DOHH2 (cell line): ENCODE results near the gene GIMAP8.

Experiments used
- H3F3A ChIP-seq: fragments of 200-600 bp; sonication (generic), shearing (Covaris generic); 2 replicates; pipeline ENCODE4 v1.6.0; 2016; ENCODE audit warnings: antibody characterized with exemption, mild to moderate bottlenecking; ENCODE audit not compliant: control insufficient read depth, insufficient read depth
- H3K27ac ChIP-seq: fragments of 200-600 bp; sonication (generic); 2 replicates; pipeline ENCODE4 v1.5.1; 2014; ENCODE audit warnings: low read depth, mild to moderate bottlenecking, low read length, moderate library complexity
- H3K27me3 ChIP-seq: fragments of 200-600 bp; sonication (generic); 2 replicates; pipeline ENCODE4 v1.6.1; 2014; ENCODE audit warnings: mild to moderate bottlenecking, low read length, mixed read lengths; ENCODE audit not compliant: control insufficient read depth
- H3K36me3 ChIP-seq: fragments of 200-600 bp; sonication (generic); 2 replicates; pipeline ENCODE4 v1.6.1; 2014; ENCODE audit warnings: mild to moderate bottlenecking, low read length, moderate library complexity, mixed read lengths; ENCODE audit not compliant: control insufficient read depth
- H3K4me1 ChIP-seq: fragments of 200-600 bp; sonication (generic); 2 replicates; pipeline ENCODE4 v1.6.1; 2014; ENCODE audit warnings: mild to moderate bottlenecking, low read length, mixed read lengths; ENCODE audit not compliant: control insufficient read depth
- H3K4me2 ChIP-seq: fragments of 200-600 bp; sonication (generic); 2 replicates; pipeline ENCODE4 v1.6.0; 2014; ENCODE audit warnings: mild to moderate bottlenecking, low read length, moderate library complexity
- H3K4me3 ChIP-seq: fragments of 200-600 bp; sonication (generic); 2 replicates; pipeline ENCODE4 v1.5.1; 2014; ENCODE audit warnings: mild to moderate bottlenecking, low read length, mixed read lengths
- H3K79me2 ChIP-seq: fragments of 200-600 bp; sonication (generic); 2 replicates; pipeline ENCODE4 v1.6.1; 2014; ENCODE audit warnings: mild to moderate bottlenecking, low read length, mixed read lengths; ENCODE audit not compliant: control insufficient read depth
- H3K9me2 ChIP-seq: fragments of 200-600 bp; sonication (generic); replicated peaks from 2 replicates; pipeline ENCODE4 v1.6.1; 2014; ENCODE audit warnings: mild to moderate bottlenecking, low read length, mixed read lengths; ENCODE audit not compliant: control insufficient read depth
- H3K9me3 ChIP-seq: fragments of 200-600 bp; sonication (generic); 2 replicates; pipeline ENCODE4 v1.6.1; 2014; ENCODE audit warnings: antibody characterized with exemption, low read length, mixed read lengths; ENCODE audit not compliant: control insufficient read depth, insufficient read depth
- H4K20me1 ChIP-seq: fragments of 200-600 bp; sonication (generic); 2 replicates; pipeline ENCODE4 v1.6.0; 2014; ENCODE audit warnings: low read depth, mild to moderate bottlenecking, antibody characterized with exemption, low read length, moderate library complexity; ENCODE audit not compliant: control insufficient read depth, insufficient read depth
- EZH2phosphoT487 ChIP-seq: fragments of 200-600 bp; sonication (generic); IDR thresholded peaks from 2 replicates; pipeline ENCODE4 v1.6.1; 2017; ENCODE audit warnings: borderline replicate concordance, mild to moderate bottlenecking, antibody characterized with exemption, low read length, moderate library complexity, mixed read lengths
- TF ChIP-seq, protein P1 (sequence below): fragments of 200-600 bp; sonication (generic); IDR thresholded peaks from one replicate; pipeline ENCODE4 v1.5.1; 2014; ENCODE audit warnings: antibody characterized with exemption, mild to moderate bottlenecking, low read depth, low read length; ENCODE audit not compliant: poor library complexity, severe bottlenecking

GIMAP8 gene

DNA sequence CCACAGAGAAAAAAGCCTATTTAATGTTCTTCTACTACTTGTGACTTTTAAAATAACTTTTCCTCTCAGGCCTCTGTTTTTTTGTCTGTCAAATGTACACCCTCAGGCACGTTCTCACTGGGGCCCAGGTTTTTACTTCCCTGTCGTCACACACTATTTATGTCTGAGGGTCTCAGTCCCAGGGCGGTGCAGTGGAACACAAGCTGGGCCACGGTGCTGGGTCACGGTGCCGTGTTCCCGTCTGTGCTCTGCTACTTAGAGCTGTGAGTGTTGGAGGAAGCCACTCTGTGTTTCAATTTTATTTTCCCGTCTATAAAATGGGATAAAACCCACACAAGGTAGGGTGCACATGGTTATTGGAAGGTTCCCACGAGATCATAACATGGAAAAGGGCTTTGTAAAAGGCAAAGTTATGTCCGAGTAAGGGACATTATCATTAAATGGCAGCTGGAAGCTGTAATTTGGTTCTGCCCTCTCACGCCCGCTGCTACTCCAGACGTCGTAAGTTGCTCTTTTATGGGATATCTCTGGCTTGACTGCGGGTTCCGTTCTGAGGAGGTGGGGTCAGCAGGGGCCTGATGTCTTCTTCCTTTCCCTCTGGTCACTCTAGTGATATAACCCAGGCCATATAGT, 46.1 kb upstream of the GIMAP8 start:
- no peaks in the 10 kb centered on the region for H3K9me2 ChIP-seq
- no peaks in the 10 kb centered on the region for H3K79me2 ChIP-seq
- peak overlapping the region; percentile 75 for H3K4me3 ChIP-seq
- H3K4me1 ChIP-seq: peaks cover 34% of the 10 kb centered on the region
- TF ChIP-seq, protein P1, sequence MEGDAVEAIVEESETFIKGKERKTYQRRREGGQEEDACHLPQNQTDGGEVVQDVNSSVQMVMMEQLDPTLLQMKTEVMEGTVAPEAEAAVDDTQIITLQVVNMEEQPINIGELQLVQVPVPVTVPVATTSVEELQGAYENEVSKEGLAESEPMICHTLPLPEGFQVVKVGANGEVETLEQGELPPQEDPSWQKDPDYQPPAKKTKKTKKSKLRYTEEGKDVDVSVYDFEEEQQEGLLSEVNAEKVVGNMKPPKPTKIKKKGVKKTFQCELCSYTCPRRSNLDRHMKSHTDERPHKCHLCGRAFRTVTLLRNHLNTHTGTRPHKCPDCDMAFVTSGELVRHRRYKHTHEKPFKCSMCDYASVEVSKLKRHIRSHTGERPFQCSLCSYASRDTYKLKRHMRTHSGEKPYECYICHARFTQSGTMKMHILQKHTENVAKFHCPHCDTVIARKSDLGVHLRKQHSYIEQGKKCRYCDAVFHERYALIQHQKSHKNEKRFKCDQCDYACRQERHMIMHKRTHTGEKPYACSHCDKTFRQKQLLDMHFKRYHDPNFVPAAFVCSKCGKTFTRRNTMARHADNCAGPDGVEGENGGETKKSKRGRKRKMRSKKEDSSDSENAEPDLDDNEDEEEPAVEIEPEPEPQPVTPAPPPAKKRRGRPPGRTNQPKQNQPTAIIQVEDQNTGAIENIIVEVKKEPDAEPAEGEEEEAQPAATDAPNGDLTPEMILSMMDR: no peak
- no peak for TF ChIP-seq EZH2phosphoT487
- no peaks in the 10 kb centered on the region for H3K9me3 ChIP-seq
- H3K27me3 ChIP-seq: no peaks in the 10 kb centered on the region
- H3K36me3 ChIP-seq: no peaks in the 10 kb centered on the region
- peaks cover 9% of the 10 kb centered on the region for H3F3A ChIP-seq
- H4K20me1 ChIP-seq: no peaks in the 10 kb centered on the region
- peak overlapping the region; percentile 81 for H3K4me2 ChIP-seq
- H3K27ac ChIP-seq: peak overlapping the region; percentile 31

DNA sequence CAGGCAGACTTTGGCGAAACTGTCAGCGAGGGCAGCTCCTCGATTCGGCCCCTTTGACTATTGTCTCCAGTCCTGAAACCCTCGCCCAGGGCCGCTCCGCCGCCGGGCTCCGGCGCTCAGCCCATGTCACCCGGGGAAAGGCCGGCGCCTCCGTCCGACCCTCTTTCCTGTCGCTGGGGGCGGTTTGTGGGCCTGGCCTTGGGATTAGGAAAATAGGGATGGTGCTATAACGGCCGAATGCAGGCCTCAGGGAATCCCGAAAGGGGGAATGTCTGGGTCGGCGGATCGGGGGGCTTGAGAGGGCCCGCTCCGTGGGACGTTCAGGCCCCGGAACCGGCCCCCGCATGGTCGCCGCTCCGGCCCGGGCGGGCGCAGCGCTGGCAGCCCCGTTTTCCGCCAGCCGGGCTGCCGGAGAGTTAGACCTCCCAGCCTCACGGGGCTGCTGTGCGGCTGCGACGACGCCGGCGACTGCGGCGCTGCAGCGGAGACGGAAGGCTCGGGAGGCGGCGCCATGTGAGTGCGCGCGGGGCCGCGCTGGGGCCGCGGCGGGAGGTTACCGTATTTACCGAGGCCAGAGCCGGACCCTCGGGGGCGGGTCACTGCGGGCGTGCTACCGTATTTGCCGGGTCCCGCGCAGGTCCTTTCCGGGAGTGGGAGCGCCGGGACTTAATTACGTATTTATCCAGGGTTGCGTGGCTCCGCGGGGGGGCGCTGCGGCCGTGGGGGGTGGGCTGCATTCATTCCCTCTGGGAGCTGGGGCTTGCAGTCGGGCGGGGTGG, 45.4 kb upstream of the GIMAP8 start:
- H3K4me3 ChIP-seq: peak overlapping the region; percentile 75
- no peaks in the 10 kb centered on the region for H3K79me2 ChIP-seq
- H4K20me1 ChIP-seq: no peaks in the 10 kb centered on the region
- peak overlapping the region; percentile 31 for H3K27ac ChIP-seq
- no peaks in the 10 kb centered on the region for H3K36me3 ChIP-seq
- peak overlapping the region; percentile 81 for H3K4me2 ChIP-seq
- no peaks in the 10 kb centered on the region for H3K9me2 ChIP-seq
- no peaks in the 10 kb centered on the region for H3K27me3 ChIP-seq
- no peak for TF ChIP-seq EZH2phosphoT487
- TF ChIP-seq, protein P1: peak; percentile 67
- no peaks in the 10 kb centered on the region for H3K9me3 ChIP-seq
- peaks cover 9% of the 10 kb centered on the region for H3F3A ChIP-seq
- H3K4me1 ChIP-seq: peaks cover 34% of the 10 kb centered on the region

DNA sequence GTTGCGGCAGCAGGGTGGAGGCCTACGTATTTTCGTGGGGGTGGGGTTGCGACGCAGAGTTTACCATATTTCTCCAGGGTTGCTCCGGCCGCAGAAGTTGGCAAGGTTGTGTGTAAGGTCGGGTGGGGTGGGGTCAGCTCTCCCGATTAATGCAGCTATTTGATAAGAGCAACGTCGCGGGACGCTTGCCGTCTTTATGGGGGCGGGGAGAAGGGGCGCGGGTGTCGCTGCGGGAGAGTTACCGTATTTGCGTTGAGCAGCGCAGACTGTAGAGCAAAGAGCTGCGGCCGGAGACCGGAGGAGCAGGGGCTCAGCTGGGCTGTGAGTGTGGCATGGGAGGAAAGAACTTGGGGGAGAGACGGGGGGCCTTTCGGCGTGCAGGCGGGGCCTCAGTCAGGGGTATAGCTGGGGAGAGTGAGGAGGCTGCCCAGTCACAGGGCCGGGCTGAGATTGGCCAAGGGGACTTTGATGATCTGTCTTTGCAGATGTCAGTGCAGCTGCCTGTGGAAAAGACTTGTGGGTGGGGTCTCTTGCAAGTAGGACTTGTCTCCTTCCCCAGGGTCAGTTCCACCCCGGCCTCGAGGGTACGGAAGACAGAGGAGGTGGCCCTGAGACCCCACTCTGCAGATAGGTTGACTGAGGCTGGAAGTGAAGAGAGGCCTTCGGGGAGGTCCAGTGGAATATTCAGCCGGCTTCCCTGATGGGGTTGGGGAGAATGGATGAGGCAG, 44.7 kb upstream of the GIMAP8 start:
- peaks cover 34% of the 10 kb centered on the region for H3K4me1 ChIP-seq
- TF ChIP-seq, protein P1: peak; percentile 2
- TF ChIP-seq EZH2phosphoT487: no peak
- H3F3A ChIP-seq: peaks cover 9% of the 10 kb centered on the region
- H3K79me2 ChIP-seq: no peaks in the 10 kb centered on the region
- H4K20me1 ChIP-seq: no peaks in the 10 kb centered on the region
- no peak overlapping the region for H3K27ac ChIP-seq
- peak overlapping the region; percentile 75 for H3K4me3 ChIP-seq
- peak overlapping the region; percentile 81 for H3K4me2 ChIP-seq
- H3K27me3 ChIP-seq: no peaks in the 10 kb centered on the region
- H3K36me3 ChIP-seq: no peaks in the 10 kb centered on the region
- no peaks in the 10 kb centered on the region for H3K9me2 ChIP-seq
- no peaks in the 10 kb centered on the region for H3K9me3 ChIP-seq
